Raji (cell line): ENCODE data around the gene KIF20B.
A peak's percentile ranks its signal among the peaks of the same experiment; 100 is the strongest.

Experiments used
- POLR2A ChIP-seq: IDR thresholded peaks from 2 replicates; pipeline ENCODE4 v1.6.1; 2011; ENCODE audit warnings: low read depth, low read length, control low read depth; ENCODE audit not compliant: insufficient read depth

The KIF20B gene

GRCh38 chr10:89701242-89702120 is at the start of gene KIF20B:
Gene KIF20B (plus strand): TSS chr10:89701590. CDS start chr10:89705295, 3,705 bp downstream.
- peak; percentile 90 for TF ChIP-seq POLR2A

- no peak for TF ChIP-seq POLR2A
Observed at GRCh38 chr10:89651916-89652573, 49.3 kb upstream of the KIF20B start.

- TF ChIP-seq POLR2A: no peak
Observed at GRCh38 chr10:89652806-89653370, 48.5 kb upstream of the KIF20B start.

GRCh38 chr10:89653410-89653869 is 48.0 kb upstream of the KIF20B start:
- TF ChIP-seq POLR2A: no peak

- no peak for TF ChIP-seq POLR2A
Observed at GRCh38 chr10:89655722-89656121, 45.7 kb upstream of the KIF20B start.

GRCh38 chr10:89657302-89657701 is 44.1 kb upstream of the KIF20B start:
- TF ChIP-seq POLR2A: no peak

- no peak for TF ChIP-seq POLR2A
Observed at GRCh38 chr10:89659143-89660131, 42.0 kb upstream of the KIF20B start.

- TF ChIP-seq POLR2A: no peak
Observed at GRCh38 chr10:89662596-89662995, 38.8 kb upstream of the KIF20B start.

- no peak for TF ChIP-seq POLR2A
Observed at GRCh38 chr10:89663144-89663543, 38.2 kb upstream of the KIF20B start.

GRCh38 chr10:89664203-89664602 is 37.2 kb upstream of the KIF20B start:
- TF ChIP-seq POLR2A: no peak

- TF ChIP-seq POLR2A: no peak
Observed at GRCh38 chr10:89665302-89665701, 36.1 kb upstream of the KIF20B start.

- no peak for TF ChIP-seq POLR2A
Observed at GRCh38 chr10:89666138-89666537, 35.3 kb upstream of the KIF20B start.

GRCh38 chr10:89668386-89669071 is 32.9 kb upstream of the KIF20B start:
- no peak for TF ChIP-seq POLR2A

GRCh38 chr10:89669985-89670384 is 31.4 kb upstream of the KIF20B start:
- no peak for TF ChIP-seq POLR2A

GRCh38 chr10:89670926-89671325 is 30.5 kb upstream of the KIF20B start:
- TF ChIP-seq POLR2A: no peak

- TF ChIP-seq POLR2A: no peak
Observed at GRCh38 chr10:89677341-89677740, 24.0 kb upstream of the KIF20B start.
